GM18499 (cell line): ENCODE data around the gene ENKUR.

Experiments
- ATAC-seq: cut with Tn5 transposase; IDR thresholded peaks from one replicate; pipeline ENCODE4 v1.9.1; 2021; ENCODE audit warnings: moderate number of reproducible peaks; ENCODE audit not compliant: insufficient read depth, unreplicated experiment

Gene ENKUR, protein sequence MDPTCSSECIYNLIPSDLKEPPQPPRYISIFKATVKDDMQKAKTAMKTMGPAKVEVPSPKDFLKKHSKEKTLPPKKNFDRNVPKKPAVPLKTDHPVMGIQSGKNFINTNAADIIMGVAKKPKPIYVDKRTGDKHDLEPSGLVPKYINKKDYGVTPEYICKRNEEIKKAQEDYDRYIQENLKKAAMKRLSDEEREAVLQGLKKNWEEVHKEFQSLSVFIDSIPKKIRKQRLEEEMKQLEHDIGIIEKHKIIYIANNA

DNA sequence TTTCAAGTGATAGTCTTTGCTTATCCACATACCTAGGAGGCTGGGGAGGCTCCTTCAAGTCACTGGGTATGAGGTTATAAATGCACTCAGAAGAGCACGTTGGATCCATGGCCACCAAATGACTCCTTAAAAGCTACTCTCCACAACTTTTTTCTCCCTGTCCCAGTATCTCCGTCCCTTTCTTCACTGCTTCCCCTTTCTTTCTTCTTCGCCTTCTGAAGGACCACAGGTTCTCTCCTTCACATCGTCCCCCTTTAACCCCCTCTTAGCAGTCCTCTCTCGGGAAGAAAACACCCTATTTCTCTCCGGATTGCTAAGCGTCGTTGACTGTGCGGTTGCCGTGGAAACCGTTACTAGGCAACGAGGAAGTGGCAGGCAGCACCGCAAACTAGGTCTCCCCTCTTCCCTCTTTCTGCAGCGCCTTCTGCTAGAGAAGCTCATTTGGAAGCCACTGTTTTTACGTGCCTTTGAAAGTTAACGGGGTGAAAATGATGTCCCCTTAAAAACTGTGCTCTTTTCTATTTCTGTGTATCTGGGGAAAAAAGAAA, at the start of gene ENKUR:
ENKUR (minus strand) TSS at position 331 of the 548 bp plus-strand sequence; CDS start at position 109, 222 bp downstream.
- peak; percentile 49 for ATAC-seq

DNA sequence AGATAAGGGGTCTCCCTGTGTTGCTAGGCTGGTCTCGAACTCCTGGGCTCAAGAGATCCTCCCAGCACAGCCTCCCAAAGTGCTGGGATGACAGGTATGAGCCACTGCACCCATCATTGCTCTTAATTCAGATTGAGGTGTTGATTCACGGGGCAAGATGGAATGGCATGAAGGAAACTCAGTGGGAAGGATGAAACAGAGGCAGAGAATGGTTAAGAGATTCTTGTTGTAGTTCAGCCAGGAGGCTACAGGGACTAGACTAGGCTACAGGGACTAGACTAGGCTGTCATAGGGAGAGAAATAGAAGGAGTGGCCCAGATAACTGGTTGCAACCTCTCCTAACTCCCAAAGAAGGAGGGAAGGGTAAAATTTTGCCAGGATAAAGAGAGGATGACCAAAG, 48.4 kb upstream of the ENKUR start:
- no peak for ATAC-seq

DNA sequence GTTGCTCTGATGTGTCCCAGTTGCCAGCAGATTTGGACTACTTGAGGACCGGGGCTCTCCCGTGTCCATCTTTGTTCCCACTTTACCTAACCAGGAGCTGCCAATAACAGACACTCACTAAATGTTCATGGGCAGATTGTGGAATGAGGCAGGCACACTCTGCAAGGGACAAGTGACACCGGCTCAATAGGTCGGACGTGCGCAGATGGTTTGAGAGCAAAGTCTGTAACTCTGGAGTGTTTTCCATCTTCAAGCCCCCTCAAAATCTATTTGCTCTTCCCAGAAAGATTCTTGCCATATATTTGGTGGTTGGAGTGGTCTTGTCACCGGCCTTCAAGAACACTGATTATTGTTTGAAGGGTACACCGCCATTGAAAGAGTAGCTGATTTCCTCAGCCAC, 47.7 kb upstream of the ENKUR start:
- no peak for ATAC-seq

DNA sequence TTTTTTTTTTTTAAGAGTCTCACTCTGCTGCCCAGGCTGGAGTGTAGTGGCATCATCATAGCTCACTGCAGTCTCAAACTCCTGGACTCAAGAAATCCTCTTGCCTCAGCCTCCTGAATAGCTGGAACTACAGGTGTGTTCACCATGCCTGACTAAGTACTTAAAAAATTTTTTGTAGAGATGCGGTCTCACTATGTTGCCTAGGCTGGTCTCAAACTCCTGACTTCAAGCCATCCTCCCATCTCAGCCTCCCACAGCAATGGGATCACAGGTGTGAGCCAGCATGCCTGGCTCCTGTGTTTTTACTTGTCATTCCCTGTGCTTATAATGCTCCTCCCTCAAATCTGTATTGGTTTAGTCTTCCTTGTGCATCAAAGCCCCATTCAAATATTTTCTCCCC, 47.2 kb upstream of the ENKUR start:
- ATAC-seq: no peak

DNA sequence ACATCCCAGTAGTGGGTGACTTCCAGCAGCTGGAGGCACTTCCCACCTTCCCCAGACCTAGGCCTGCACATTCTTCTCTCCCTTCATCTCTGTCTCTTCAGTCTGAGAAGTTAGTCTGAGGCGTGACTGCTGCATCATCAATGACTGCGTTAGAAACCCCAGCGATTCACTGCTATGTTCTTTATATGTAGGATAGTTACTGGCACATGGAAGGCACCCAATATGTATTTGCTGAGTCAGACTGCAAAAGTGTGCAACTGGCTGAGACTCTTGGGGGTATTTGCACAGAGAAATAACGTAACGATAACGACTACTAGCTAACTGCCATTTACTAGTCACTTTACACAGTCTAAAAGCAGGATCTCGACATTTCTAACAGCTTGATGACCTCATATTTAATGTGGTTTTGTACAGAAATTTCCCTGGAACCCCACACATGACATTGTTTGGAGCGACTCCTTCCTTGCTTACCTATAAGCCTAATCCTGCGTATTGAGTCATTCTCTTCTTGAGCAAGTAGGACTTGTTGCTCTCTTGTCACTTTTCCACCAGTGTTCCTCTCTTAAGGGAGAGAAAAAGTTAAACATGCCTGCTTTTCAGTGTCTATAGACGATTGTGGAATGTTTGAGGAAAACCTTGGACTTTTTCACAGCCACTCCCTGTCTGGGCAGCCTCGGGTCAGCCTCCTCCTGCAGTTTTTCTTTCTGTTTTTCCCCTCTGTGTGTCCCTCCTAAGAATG, 45.9 kb upstream of the ENKUR start:
- no peak for ATAC-seq

DNA sequence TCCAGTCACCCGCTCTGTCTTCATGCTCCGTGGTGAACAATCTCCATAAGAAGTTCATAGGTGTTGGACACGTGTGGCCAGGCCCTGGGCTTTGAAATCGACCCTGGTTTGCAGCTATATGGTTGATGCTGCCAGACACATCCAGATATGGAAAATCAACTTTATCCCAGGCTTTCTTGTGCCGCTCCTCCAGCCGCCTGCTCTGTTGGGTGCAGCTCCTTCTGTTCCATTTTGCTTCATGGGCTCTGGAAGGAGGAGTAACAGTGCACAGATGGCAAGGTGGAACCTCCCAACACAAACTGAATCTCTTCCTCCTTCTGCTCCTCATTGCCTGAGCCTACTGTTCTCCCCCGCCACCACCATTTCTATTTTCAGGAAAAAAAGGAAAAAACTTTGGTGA, 45.2 kb upstream of the ENKUR start:
- ATAC-seq: no peak

DNA sequence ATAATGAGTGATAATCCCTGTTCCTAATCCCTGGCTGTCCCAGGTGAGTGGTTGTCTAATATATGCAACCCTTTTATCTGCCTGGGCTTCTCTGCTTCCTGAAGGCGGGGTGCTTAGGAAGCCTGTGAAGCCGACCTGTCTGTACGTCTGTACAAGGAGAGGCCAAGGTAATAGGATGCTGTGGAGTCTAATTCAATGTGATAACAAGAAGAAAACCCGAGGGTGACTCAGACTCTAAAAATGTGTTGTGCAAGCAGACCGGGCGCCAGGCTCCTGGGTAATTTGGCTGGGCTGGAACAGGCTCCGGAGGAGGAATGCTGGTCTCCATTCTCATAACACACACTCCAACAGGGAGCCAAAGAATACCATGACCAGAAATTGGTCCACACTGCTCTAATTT, 44.0 kb upstream of the ENKUR start:
- no peak for ATAC-seq

DNA sequence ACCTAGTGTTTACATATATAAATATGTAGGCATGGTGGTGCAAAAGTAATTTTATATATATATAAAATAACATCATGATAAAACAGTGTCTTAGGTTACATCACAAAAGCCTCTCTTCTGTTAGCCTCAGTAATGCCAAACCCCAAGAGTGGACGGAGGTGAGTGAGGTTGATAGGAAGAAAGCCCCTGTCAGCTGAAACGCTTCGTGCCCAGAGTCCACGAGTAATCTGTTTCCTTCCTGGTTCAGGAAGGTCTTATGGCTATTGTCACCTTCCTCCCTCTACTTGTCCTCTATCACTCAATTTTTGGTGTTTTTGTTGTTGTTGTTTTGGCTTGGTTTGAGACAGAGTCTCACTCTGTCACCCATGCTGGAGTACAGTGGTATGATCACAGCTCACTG, 41.9 kb upstream of the ENKUR start:
- no peak for ATAC-seq

DNA sequence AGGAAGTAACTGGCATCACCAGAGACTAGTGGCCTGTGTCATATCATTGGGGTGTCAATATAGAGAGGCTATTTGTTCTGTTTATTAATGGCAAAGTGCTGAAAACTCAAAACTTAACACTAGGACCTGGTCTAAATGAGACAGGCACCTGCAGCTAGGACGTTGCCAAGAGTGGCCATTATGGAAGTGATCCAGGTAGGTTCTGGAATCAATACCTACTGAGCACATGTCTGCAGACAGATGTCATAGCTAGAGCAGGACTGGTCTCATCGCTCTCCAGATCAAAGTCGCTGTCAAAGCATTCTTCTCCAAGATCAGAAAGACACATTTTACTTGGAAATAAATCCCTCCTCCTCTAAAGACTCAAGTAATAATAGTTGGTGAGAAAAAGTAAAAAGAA, 40.8 kb upstream of the ENKUR start:
- no peak for ATAC-seq

DNA sequence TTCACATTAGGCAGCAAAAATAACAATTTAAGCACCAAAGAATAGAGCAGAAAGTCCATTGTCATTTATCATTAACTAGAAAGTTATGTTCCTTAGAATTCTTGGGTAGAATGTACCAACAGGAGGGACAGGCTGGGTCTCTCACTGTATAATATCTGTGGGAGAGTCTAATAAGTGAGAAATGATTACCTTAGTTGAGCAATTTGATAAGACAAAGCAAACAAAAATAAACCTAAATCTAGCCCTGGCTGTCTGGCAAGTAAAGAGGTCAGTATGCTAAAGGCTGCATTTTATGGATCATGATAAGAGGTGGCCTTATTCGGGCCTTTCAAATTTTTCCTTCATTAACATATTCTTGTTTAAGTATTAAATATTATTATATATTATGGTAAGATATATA, 36.1 kb upstream of the ENKUR start:
- no peak for ATAC-seq

DNA sequence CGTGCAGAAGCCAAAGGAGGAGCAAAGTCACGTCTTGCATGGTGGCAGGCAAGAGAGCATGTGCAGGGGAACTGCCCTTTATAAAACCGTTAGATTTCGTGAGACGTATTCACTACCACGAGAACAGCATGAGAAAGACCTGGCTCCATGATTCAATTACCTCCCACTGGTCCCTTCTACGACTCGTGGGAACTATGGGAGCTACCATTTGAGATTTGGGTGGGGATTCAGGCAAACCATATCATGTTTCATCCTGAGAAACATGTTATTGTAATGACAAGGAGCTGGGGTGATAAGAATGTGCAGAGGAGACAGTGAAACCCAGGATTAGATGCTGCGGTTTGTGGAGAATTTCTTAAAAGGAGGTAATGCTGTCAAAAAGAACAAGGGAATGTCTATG, 34.4 kb upstream of the ENKUR start:
- ATAC-seq: no peak

DNA sequence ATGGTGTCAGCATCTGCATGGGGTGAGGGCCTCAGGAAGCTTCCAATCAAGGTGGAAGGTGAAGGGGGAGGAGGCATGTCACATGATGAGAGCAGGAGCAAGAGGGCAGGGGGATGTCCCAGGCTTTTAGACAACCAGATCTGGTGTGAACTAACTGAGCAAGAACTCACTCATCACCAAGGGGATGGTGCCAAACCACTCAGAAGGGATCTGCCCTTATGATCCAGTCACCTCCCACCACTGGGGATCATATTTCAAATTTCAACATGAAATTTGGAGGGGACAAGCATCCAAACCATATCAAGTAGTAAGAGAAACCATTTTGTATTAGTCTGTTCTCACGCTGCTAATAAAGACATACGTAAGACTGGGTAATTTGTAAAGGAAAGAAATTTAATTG, 34.0 kb upstream of the ENKUR start:
- ATAC-seq: no peak

DNA sequence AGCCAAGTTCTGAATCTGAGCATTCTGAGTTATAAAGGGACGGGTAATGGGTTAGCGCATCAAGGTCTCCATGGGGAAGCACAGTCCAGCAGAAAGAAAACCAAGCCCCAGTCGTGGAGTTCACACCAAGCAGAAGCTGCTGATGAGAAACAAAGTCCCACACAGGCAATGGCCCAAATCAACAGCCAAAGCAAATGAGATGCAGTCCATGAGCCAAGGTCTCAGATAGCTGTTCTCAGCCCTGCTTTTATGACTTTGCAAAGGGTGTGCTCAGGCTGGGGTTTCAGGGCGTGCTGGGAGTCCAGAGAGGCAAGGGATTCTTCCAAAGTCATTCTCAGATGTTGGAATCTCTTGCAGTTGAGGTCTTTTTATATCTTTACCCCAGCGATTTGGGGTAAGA, 32.5 kb upstream of the ENKUR start:
- ATAC-seq: no peak

DNA sequence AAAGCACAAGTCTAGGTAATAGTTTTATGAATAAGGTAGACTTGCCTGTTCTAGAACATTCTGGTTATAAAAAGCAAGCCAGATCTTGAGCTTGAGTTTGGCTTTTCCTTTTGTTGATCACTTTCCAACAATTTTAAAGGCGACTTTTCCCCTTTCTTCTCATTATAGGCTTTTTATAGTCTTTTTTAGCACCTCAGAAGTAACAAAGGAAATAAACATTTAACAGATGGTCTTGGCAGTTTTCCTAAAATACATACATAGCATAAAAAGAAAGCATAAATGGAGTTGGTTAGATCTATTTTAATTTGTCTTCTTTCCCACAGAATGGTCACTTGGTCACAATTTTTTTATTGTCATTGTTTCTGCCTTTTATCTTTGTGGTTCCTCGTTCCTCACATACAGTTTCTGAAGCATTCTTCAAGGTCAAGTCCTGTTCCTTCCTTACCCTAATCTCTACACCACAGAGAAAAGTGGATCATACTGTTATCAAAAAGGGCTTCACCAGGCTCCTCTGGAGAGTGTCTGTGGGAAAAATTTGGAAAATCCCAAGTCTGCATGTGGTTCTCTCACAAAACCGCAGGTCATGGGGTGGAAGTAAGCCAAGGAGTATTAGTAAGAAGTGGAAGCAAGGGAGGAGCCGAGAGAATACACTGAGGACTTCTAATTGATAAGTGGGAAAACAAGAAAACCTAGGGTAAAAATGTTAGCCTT, 31.8 kb upstream of the ENKUR start:
- ATAC-seq: no peak

DNA sequence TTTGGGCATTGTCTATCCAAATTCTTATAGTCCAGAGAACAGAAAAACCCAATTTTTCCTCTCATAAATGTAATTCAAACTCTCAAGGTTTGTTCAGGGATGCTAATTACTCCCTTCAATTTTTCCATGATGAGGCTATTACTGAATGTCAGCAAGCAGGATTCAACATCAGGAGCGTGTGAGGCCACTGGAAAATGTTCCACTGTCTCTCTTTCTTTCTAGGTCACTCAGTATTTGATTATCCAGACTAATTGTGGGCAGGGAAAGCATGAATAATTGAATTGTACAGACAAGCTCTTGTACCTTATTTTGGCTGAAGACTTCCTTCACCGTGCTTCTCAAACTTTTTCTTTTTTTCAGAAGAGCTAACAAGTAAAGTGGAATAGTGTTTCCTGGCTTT, 31.1 kb upstream of the ENKUR start:
- no peak for ATAC-seq

DNA sequence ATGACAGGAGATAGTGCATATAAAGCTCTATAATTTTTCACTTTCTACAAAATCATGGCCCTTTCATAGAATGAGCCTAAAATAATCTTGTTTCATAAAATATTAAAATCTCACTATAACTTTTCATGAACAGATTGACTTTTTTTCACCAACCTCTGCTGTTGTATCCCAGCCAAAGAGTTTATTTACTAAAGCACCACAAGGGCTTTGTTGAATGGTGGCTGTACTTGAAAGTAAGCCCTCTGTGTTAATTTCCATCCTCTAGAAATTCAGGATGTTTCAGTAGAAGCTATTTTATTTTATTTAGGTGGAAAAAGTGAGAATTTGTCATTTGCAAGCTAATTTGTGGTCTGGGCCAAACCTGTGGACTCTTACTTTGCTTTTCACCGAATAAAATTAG, 30.7 kb upstream of the ENKUR start:
- no peak for ATAC-seq

DNA sequence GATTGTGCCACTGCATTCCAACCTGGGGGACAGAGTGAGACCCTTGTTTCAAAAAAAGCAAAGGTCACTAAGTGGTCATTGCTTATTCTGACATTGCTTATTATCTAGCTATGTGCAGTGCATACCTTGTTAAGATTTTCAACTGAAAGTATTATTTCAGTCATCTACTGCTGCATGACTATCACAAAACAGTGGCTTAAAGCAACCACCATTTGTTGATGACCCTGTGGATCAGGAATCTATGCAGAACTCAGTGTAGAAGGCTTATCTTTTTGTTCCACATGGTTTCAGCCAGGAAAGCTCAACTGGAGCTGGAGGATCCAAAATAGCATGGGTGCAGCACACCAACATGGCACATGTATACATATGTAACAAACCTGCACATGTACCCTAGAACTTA, 23.6 kb upstream of the ENKUR start:
- no peak for ATAC-seq

DNA sequence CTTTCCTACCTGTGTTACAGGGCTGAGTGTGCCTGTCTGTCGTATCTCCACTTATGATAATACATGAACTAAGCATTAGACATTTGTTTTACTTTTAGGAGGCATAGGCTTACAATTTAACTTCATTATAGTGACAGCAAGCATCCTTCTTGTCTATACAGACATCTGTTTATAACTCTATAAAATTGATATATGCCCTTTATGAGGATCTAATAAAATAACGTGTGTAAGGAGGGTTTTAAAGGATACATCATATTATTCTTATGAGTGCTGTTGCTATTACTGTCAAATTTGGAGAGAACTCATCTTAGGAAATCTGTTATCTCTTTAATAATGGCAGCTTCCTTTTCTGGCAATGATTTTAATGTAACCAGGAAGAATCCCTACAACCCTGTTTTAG, 22.4 kb upstream of the ENKUR start:
- no peak for ATAC-seq

DNA sequence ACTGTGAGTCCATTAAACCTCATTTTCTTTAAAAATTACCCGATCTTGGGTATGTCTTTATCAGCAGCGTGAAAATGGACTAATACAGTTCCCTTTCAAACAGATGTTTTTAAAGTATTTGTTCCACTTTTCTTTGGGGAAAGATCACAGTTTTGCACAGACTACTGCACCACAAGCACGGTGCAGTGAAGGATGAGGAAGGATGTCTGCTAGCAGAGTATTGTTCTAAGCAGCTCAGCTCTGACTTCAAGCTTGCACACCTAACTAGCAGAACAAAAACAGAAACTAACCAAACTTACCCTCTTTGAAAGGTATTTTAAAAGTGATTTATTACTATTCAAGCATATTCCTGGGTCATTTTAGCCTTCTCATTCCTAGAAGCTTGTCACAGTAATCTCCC, 20.4 kb upstream of the ENKUR start:
- peak; percentile 83 for ATAC-seq

DNA sequence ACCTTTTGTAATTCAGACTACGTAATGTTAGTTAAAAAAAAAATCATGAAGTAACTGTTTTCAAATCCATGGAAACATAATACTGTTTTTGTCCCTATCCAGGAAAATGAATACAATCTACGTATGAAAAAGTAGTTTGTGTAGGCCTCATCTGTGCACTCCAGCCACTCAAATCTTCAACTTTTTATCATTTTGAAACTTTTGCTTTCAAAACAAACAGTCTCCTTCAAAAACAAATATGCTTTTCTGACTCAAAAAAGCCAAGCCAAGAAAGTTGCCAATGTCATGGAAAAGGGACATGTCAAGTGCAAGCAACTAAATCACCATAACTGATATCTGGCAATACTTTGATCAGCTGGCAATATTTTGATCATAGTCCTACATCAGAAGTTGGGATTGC, 13.6 kb upstream of the ENKUR start:
- ATAC-seq: no peak

DNA sequence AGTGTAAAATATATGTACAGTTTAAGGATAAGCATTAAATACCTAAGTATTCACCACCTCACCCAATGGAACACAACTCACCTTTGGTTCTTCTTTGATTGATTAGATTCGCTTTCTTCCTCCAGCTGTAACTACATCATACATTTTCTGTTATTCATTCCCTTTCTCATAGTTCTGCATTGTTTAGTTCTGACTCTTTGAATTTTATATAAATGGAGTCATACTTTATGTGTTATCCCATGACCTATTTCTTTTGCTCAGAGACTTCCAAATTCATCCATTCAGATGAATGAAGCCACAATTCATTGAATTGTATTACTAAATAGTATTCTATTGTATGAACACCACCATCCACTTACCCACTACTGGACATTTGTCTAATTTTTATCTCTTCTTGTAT, 12.8 kb upstream of the ENKUR start:
- no peak for ATAC-seq
